K562 (cell line): ENCODE results near the gene ARHGAP12. TPM values are rescaled to one million over a fixed set of nuclear protein-coding genes. Genes with fewer than 3 reads are reported as not detected.
A peak's percentile ranks its signal among the peaks of the same experiment; 100 is the strongest.

Source experiments
- ARID1B ChIP-seq: fragments of 450-650 bp; IDR thresholded peaks from 2 replicates; pipeline ENCODE4 v1.6.1; 2016; ENCODE audit warnings: antibody characterized with exemption, mild to moderate bottlenecking, inconsistent platforms
- ARID3A ChIP-seq: IDR thresholded peaks from 2 replicates; pipeline ENCODE4 v1.6.1; 2012; ENCODE audit warnings: low read depth, low read length, improper control_type of control experiment, borderline replicate concordance
- CREM ChIP-seq: IDR thresholded peaks from 2 replicates; pipeline ENCODE4 v1.6.1; 2014; ENCODE audit warnings: antibody characterized with exemption, low read depth
- ETS1 ChIP-seq: conservative IDR thresholded peaks from 2 replicates; pipeline ENCODE4 v1.6.1; 2011; ENCODE audit warnings: low read depth, mild to moderate bottlenecking, low read length; ENCODE audit not compliant: control insufficient read depth
- FOXA3 ChIP-seq, 2 experiments: fragments of 450-650 bp in 1 of 2; sonication (generic) in 1 of 2; formaldehyde crosslinking; IDR thresholded peaks in 1 of 2; conservative IDR thresholded peaks in 1 of 2; 2 replicates each; pipeline versions ENCODE4 v1.4.0 to v1.8.0; 2020 to 2022; ENCODE audit warnings: mild to moderate bottlenecking in 2 of 2, missing genetic modification reagents in 1 of 2
- KDM4B ChIP-seq, 2 experiments: fragments of 450-650 bp in 1 of 2; sonication (generic) in 1 of 2; IDR thresholded peaks; 2 replicates each; pipeline ENCODE4 v1.6.1; 2016 to 2017; ENCODE audit warnings: borderline replicate concordance in 2 of 2, antibody characterized with exemption in 1 of 2, low read depth in 1 of 2, mild to moderate bottlenecking in 1 of 2
- MEF2A ChIP-seq: IDR thresholded peaks from 2 replicates; pipeline ENCODE4 v1.6.1; 2011; ENCODE audit warnings: low read depth, mild to moderate bottlenecking, low read length, moderate library complexity; ENCODE audit not compliant: control insufficient read depth
- MEIS2 ChIP-seq: fragments of 450-650 bp; IDR thresholded peaks from 2 replicates; pipeline ENCODE4 v1.6.1; 2014; ENCODE audit warnings: mild to moderate bottlenecking; ENCODE audit not compliant: partially characterized antibody
- NFE2 ChIP-seq: IDR thresholded peaks from 2 replicates; pipeline ENCODE4 v1.6.1; 2014; ENCODE audit warnings: antibody characterized with exemption, low read depth
- PTBP1 ChIP-seq: fragments of 200-400 bp; formaldehyde crosslinking; IDR thresholded peaks from 2 replicates; pipeline ENCODE4 v1.6.1; 2017; ENCODE audit warnings: low read depth, low read length
- RBBP5 ChIP-seq: fragments of 200-600 bp; sonication (generic); IDR thresholded peaks from 2 replicates; pipeline ENCODE4 v1.6.1; 2012; ENCODE audit warnings: borderline replicate concordance, mild to moderate bottlenecking, low read length, control low read depth, inconsistent platforms; ENCODE audit not compliant: insufficient read depth, poor library complexity, severe bottlenecking
- TAF9B ChIP-seq: fragments of 450-650 bp; IDR thresholded peaks from 2 replicates; pipeline ENCODE4 v1.6.1; 2018; ENCODE audit warnings: mild to moderate bottlenecking; ENCODE audit not compliant: partially characterized antibody
- ZHX1 ChIP-seq: fragments of 150-350 bp; conservative IDR thresholded peaks from 2 replicates; pipeline ENCODE4 v1.6.1; 2014; ENCODE audit warnings: low read length
- ZNF174 ChIP-seq: fragments of 250-450 bp; sonication (Bioruptor Pico); IDR thresholded peaks from 2 replicates; pipeline ENCODE4 v1.4.0; 2020; ENCODE audit warnings: mild to moderate bottlenecking
- ZNF76 ChIP-seq: fragments of 250-450 bp; sonication (Bioruptor Pico); IDR thresholded peaks from 2 replicates; pipeline ENCODE4 v1.4.0; 2020; ENCODE audit warnings: mild to moderate bottlenecking, moderate library complexity, borderline replicate concordance
- polyA plus RNA-seq, 8 experiments: library from polyadenylated mRNA; depleted of rRNA in 4 of 8; stranded (reverse) in 5 of 8; unstranded in 3 of 8; fragments of >200 nt; fragmentation: Nextera tagmentation in 2 of 8; fragmentation: Illumina TruSeq in 1 of 8; extraction: Ambion mirVana in 2 of 8; extraction: Trizol in 1 of 8; gene quantifications; 2 replicates each; pipeline versions ENCODE4 v1.2.1 to v1.2.3, GENCODE V29; 2011 to 2014; ENCODE audit warnings: inconsistent platforms in 1 of 8, missing spikeins in 1 of 8
- total RNA-seq, 7 experiments: library from RNA; depleted of rRNA in 6 of 7; stranded (reverse); fragments of >200 nt in 6 of 7; fragmentation: Illumina TruSeq in 2 of 7; extraction: Trizol in 2 of 7; gene quantifications; 2 replicates each; pipeline versions ENCODE4 v1.2.1 to v1.2.3, GENCODE V29; 2011 to 2021; ENCODE audit warnings: low replicate concordance in 1 of 7
- TF ChIP-seq, protein P1 (sequence below): fragments of 250-450 bp; sonication (Bioruptor Pico); IDR thresholded peaks from 2 replicates; pipeline ENCODE4 v1.8.0; 2021; ENCODE audit warnings: mild to moderate bottlenecking, moderate library complexity
- TF ChIP-seq, protein P2 (sequence below): fragments of 250-450 bp; sonication (Bioruptor Pico); IDR thresholded peaks from 2 replicates; pipeline ENCODE4 v1.6.1; 2021; ENCODE audit warnings: mild to moderate bottlenecking

ARHGAP12 gene
- total and polyA plus RNA-seq, 9 of the 15 experiments (the other 6 are each of a cell fraction or from before 2014, with no cell fraction given) = 4.4 to 18.7 (median 10.1) TPM

GRCh38 chr10:31972519-31973041 is 43.9 kb upstream of the ARHGAP12 start (continued):
- peak; percentile 78; the same call in 1 of the 2 replicates for TF ChIP-seq ETS1
- peak; percentile 39 for TF ChIP-seq TAF9B
- TF ChIP-seq, protein P1, sequence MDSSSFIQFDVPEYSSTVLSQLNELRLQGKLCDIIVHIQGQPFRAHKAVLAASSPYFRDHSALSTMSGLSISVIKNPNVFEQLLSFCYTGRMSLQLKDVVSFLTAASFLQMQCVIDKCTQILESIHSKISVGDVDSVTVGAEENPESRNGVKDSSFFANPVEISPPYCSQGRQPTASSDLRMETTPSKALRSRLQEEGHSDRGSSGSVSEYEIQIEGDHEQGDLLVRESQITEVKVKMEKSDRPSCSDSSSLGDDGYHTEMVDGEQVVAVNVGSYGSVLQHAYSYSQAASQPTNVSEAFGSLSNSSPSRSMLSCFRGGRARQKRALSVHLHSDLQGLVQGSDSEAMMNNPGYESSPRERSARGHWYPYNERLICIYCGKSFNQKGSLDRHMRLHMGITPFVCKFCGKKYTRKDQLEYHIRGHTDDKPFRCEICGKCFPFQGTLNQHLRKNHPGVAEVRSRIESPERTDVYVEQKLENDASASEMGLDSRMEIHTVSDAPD (CRISPR knock-in tag) = no peak
- TF ChIP-seq, protein P2, sequence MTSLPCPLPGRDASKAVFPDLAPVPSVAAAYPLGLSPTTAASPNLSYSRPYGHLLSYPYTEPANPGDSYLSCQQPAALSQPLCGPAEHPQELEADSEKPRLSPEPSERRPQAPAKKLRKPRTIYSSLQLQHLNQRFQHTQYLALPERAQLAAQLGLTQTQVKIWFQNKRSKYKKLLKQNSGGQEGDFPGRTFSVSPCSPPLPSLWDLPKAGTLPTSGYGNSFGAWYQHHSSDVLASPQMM (CRISPR knock-in tag) = no peak
- no peak for TF ChIP-seq PTBP1
- TF ChIP-seq KDM4B (IDR thresholded peaks at IDR 0.05; ENCODE audit: borderline replicate concordance in 2 of 2, low read depth in 1 of 2) = no peak
- TF ChIP-seq ARID3A = peak; percentile 86; the same call in 1 of the 2 replicates
- peak; percentile 99 for TF ChIP-seq ARID1B
- no peak for TF ChIP-seq RBBP5
- peak; percentile 93 for TF ChIP-seq CREM
- TF ChIP-seq MEIS2 = peak; percentile 84
- TF ChIP-seq ZHX1 = no peak
- no peak for TF ChIP-seq ZNF174 (CRISPR knock-in tag)
- TF ChIP-seq ZNF76 (CRISPR knock-in tag) = no peak
- TF ChIP-seq FOXA3 (CRISPR knock-in tag; conservative IDR thresholded peaks at IDR 0.05 in 1 of 2, IDR thresholded peaks at IDR 0.05 in 1 of 2) = peak; percentile 99 to 100
- peak; percentile 80 for TF ChIP-seq NFE2
- no peak; the same call in 1 of the 2 replicates for TF ChIP-seq MEF2A
